Uterus (tissue), 4 donors: ENCODE results near the gene CIDEB. TPM values are rescaled to one million over a fixed set of nuclear protein-coding genes. Genes with fewer than 3 reads are reported as not detected.
A peak's percentile ranks its signal among the peaks of the same experiment; 100 is the strongest.

Experiments used
- DNase-seq, 2 donors: peaks; one replicate each; pipeline ENCODE4 v3.0.0-alpha.2; 2019 to 2020
- H3K27ac ChIP-seq, 2 donors: fragments of 200-600 bp; sonication (generic); 1 replicate in 1 of 2; 2 replicates in 1 of 2; pipeline ENCODE4 v1.5.1; 2016 to 2018
- H3K27me3 ChIP-seq, 2 donors: fragments of 200-600 bp; sonication (generic); one replicate each; pipeline ENCODE4 v1.5.1; 2018 to 2019; ENCODE audit warnings: control low read depth in 1 of 2
- H3K36me3 ChIP-seq, 2 donors: fragments of 200-600 bp; sonication (generic); one replicate each; pipeline ENCODE4 v1.5.1; 2019; ENCODE audit warnings: control low read depth in 1 of 2
- H3K4me1 ChIP-seq, 2 donors: fragments of 200-600 bp; sonication (generic); one replicate each; pipeline ENCODE4 v1.5.1; 2018 to 2019; ENCODE audit warnings: control low read depth in 1 of 2
- H3K4me3 ChIP-seq, 2 donors: fragments of 200-600 bp; sonication (generic); 1 replicate in 1 of 2; 2 replicates in 1 of 2; pipeline ENCODE4 v1.5.1; 2018 to 2019; ENCODE audit warnings: mild to moderate bottlenecking in 1 of 2
- H3K9me3 ChIP-seq, 2 donors: fragments of 200-600 bp; sonication (generic); one replicate each; pipeline ENCODE4 v1.5.1; 2019; ENCODE audit warnings: control low read depth in 1 of 2
- CTCF ChIP-seq, 4 experiments: fragments of 200-600 bp in 2 of 4; fragments of 450-650 bp in 2 of 4; sonication (generic) in 2 of 4; IDR thresholded peaks; one replicate each; pipeline ENCODE4 v1.5.1; 2016 to 2019; ENCODE audit warnings: antibody characterized with exemption in 4 of 4, mild to moderate bottlenecking in 2 of 4, moderate library complexity in 1 of 4
- POLR2A ChIP-seq, 2 donors: fragments of 450-650 bp; IDR thresholded peaks; one replicate each; pipeline ENCODE4 v1.6.1; 2016; ENCODE audit warnings: antibody characterized with exemption in 2 of 2, mild to moderate bottlenecking in 1 of 2, moderate library complexity in 1 of 2
- intact Hi-C: fragments of 100-400 bp; cut with DNase I; formaldehyde crosslinking; loops from one replicate; pipeline ENCODE4 v1.15.1; 2023; ENCODE audit warnings: low total_unique reads
- total RNA-seq, 4 donors: library from RNA; depleted of rRNA in 3 of 4; stranded (reverse); fragments of >200 nt in 3 of 4; gene quantifications; one replicate each; pipeline versions ENCODE4 v1.1.0 to v1.2.4, GENCODE V29; 2014 to 2023
- donor health status: DM: yes; HTN: yes; CAD: no.

Gene CIDEB
- total RNA-seq, 4 donors from 2014 or later = 1.3 to 25.5 (median 14.1) TPM

GRCh38 chr14:24271834-24272263 lies 35.9 kb downstream of the CIDEB start:
- TF ChIP-seq POLR2A (IDR thresholded peaks at IDR 0.05) (no peak), CTCF (IDR thresholded peaks at IDR 0.05) (no peak)
- no peaks in the 10 kb centered on the region for H3K9me3 ChIP-seq
- peak overlapping the region; percentile 92 to 98 for H3K27ac ChIP-seq
- H3K4me3 ChIP-seq = peak overlapping the region; percentile 73 to 94
- no peaks in the 10 kb centered on the region for H3K36me3 ChIP-seq
- no peaks in the 10 kb centered on the region for H3K27me3 ChIP-seq
- no peaks in the 10 kb centered on the region for H3K4me1 ChIP-seq
- intact Hi-C loops = no loop called here
- no peak for DNase-seq

GRCh38 chr14:24271134-24271833 lies 36.5 kb downstream of the CIDEB start, which contains the start of gene RABGGTA:
TSS of gene RABGGTA (minus strand) at chr14:24271597. CDS start at chr14:24271115, 482 bp downstream.
- peak within 1 kb of the TSS; percentile 73 to 94 for H3K4me3 ChIP-seq
- peak; percentile 64 to 86 (median 84) for TF ChIP-seq CTCF (IDR thresholded peaks at IDR 0.05)
- peak in 1 of 2 donors; percentile 69 for TF ChIP-seq POLR2A (IDR thresholded peaks at IDR 0.05)
- intact Hi-C loops = no loop called here
- H3K4me1 ChIP-seq = no peaks in the 10 kb centered on the region
- H3K36me3 ChIP-seq = no peaks in the 10 kb centered on the region
- no peaks in the 10 kb centered on the region for H3K27me3 ChIP-seq
- DNase-seq = peak; percentile 75 to 86
- no peaks in the 10 kb centered on the region for H3K9me3 ChIP-seq
- H3K27ac ChIP-seq = peak within 1 kb of the TSS; percentile 92 to 98

DNA sequence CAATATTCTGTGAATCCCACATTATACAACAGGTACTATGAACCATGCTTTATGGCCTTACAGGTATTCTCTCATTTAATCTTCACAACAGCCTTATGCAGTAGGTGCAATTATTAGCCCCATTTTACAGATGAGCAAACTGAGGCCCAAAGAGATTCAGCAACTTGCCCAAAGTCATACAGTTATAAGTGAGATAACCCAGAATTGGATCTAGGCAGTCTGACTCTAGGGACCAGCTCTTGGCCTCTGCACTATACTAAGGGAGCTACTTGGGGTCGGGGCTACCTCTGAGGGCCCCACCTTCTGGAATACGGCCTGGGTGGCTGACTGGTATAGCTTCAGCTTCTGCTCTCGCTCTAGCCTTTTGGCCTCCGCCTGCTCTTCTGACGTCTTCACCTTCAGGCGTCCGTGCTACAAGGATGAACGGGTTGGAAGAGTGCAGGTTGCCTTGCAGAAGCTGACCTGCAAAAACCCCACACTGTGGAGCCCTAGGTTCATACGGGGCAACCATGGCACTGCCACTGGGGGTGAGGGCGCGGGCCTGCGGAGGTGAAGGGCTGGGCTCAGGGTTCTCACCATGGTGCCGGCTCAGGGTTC lies 37.1 kb downstream of the CIDEB start:
- no peaks in the 10 kb centered on the region for H3K4me1 ChIP-seq
- no peak for TF ChIP-seq CTCF (IDR thresholded peaks at IDR 0.05)
- TF ChIP-seq POLR2A (IDR thresholded peaks at IDR 0.05) = no peak
- H3K4me3 ChIP-seq = peak overlapping the region; percentile 73 to 94
- H3K36me3 ChIP-seq = no peaks in the 10 kb centered on the region
- no peaks in the 10 kb centered on the region for H3K27me3 ChIP-seq
- peak overlapping the region; percentile 92 to 98 for H3K27ac ChIP-seq
- H3K9me3 ChIP-seq = no peaks in the 10 kb centered on the region
- intact Hi-C loops = no loop called here
- no peak for DNase-seq

DNA sequence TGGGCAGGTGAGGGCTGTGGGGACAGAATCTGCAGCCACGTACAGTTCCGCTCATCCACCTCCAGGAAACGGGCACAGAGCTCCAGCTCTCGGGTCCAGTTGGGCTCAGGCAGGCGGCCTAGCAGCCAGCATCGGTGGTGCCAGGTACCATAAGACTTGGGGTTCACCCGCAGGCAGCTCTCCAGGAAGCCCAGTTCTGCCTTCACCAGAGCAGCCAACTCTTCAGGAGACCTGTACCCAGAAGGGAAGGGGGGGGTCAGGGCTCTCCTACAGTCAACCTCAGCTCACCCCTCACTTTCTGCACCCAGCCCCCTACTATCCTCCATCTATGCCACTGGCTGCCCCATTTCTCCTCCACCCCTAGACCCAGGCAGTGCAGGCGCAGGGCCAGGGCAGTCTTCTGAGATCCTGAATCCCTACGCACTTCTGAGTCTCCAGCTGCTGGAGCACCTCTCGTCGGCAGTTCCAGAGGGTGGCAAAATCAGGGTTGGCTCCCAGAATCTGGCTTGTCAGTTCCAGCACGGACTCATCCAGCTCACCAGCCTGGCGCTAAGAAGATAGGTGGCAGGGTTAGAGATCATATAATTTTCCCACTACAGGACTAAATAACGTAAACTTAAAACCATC lies 37.8 kb downstream of the CIDEB start:
- intact Hi-C loops = no loop called here
- Histone ChIP-seq H3K4me3 (no peak overlapping the region), H3K27ac (no peak overlapping the region), H3K4me1 (no peaks in the 10 kb centered on the region), H3K27me3 (no peaks in the 10 kb centered on the region), H3K36me3 (no peaks in the 10 kb centered on the region), H3K9me3 (no peaks in the 10 kb centered on the region)
- no peak for TF ChIP-seq CTCF (IDR thresholded peaks at IDR 0.05)
- TF ChIP-seq POLR2A (IDR thresholded peaks at IDR 0.05) = no peak
- no peak for DNase-seq

DNA sequence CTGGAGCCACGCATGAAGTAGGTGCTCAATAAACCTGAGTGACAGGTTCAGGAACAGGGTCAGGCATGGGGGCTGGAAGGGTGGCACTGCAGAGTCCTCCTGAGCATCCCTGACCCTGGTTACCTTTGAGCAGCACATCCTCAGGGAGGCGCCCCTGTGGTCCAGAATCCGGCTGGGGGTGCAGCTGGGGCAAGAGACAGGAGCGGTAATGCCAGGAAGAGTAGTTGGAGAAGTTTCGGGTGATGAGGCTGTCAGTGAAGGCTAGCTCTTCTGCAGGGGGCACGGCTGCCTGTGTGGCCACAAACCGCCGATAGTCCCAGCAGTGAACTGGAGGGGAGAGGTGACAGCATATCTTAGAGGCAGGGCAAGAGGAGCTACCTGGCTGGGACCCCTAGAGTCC lies 38.4 kb downstream of the CIDEB start:
- intact Hi-C loops = no loop called here
- H3K9me3 ChIP-seq = no peaks in the 10 kb centered on the region
- no peaks in the 10 kb centered on the region for H3K27me3 ChIP-seq
- TF ChIP-seq CTCF (IDR thresholded peaks at IDR 0.05) = no peak
- no peak for TF ChIP-seq POLR2A (IDR thresholded peaks at IDR 0.05)
- no peaks in the 10 kb centered on the region for H3K36me3 ChIP-seq
- no peak for DNase-seq
- H3K27ac ChIP-seq = no peak overlapping the region
- H3K4me1 ChIP-seq = no peaks in the 10 kb centered on the region
- no peak overlapping the region for H3K4me3 ChIP-seq
